GM18498 (cell line): ENCODE data around the gene DCHS1.
A peak's percentile ranks its signal among the peaks of the same experiment; 100 is the strongest.

Source experiments
- ATAC-seq: cut with Tn5 transposase; IDR thresholded peaks from one replicate; pipeline ENCODE4 v1.9.1; 2021; ENCODE audit warnings: mild to moderate bottlenecking, moderate library complexity; ENCODE audit not compliant: unreplicated experiment

The DCHS1 gene

GRCh38 chr11:6628526-6628925 lies 27.1 kb downstream of the DCHS1 start:
- no peak for ATAC-seq

GRCh38 chr11:6627762-6628241 lies 27.8 kb downstream of the DCHS1 start:
- ATAC-seq, result peak; percentile 78

- no peak for ATAC-seq
These were observed 28.4 kb downstream of the DCHS1 start for GRCh38 chr11:6626971-6627761.

- no peak for ATAC-seq
These were observed 29.7 kb downstream of the DCHS1 start for GRCh38 chr11:6625832-6626420.

- no peak for ATAC-seq
These were observed 30.3 kb downstream of the DCHS1 start for GRCh38 chr11:6625156-6625831.

GRCh38 chr11:6623391-6624363 lies 31.9 kb downstream of the DCHS1 start:
- ATAC-seq, result no peak

GRCh38 chr11:6622261-6623171 lies 33.1 kb downstream of the DCHS1 start:
- ATAC-seq, result no peak

- no peak for ATAC-seq
These were observed 33.8 kb downstream of the DCHS1 start for GRCh38 chr11:6621711-6622211.

- ATAC-seq, result no peak
These were observed 35.0 kb downstream of the DCHS1 start for GRCh38 chr11:6620636-6621035.

- ATAC-seq, result peak; percentile 99
These were observed 36.4 kb downstream of the DCHS1 start, which contains the start of gene TPP1 for GRCh38 chr11:6619004-6619745. Gene TPP1 (minus strand): TSS chr11:6619422. CDS start chr11:6619400, 22 bp downstream.

GRCh38 chr11:6618117-6619003 lies 37.2 kb downstream of the DCHS1 start:
- no peak for ATAC-seq

GRCh38 chr11:6617315-6617781 lies 38.3 kb downstream of the DCHS1 start:
- no peak for ATAC-seq

GRCh38 chr11:6616596-6617250 lies 38.9 kb downstream of the DCHS1 start:
- no peak for ATAC-seq

- no peak for ATAC-seq
These were observed 39.6 kb downstream of the DCHS1 start for GRCh38 chr11:6615882-6616585.

GRCh38 chr11:6615046-6615445 lies 40.6 kb downstream of the DCHS1 start:
- no peak for ATAC-seq

GRCh38 chr11:6614446-6614845 lies 41.2 kb downstream of the DCHS1 start:
- no peak for ATAC-seq
